Right lobe of liver (tissue), 4 donors: ENCODE results near the gene CLPTM1L.
A peak's percentile ranks its signal among the peaks of the same experiment; 100 is the strongest.

Source experiments
- CTCF ChIP-seq, 4 donors: fragments of 200-600 bp in 3 of 4; fragments of 450-650 bp in 1 of 4; IDR thresholded peaks; one replicate each; pipeline versions ENCODE4 v1.5.1 to v1.8.0; 2016 to 2022; ENCODE audit warnings: antibody characterized with exemption in 4 of 4, mild to moderate bottlenecking in 2 of 4
- POLR2A ChIP-seq: fragments of 450-650 bp; IDR thresholded peaks from one replicate; pipeline ENCODE4 v1.6.1; 2017; ENCODE audit warnings: antibody characterized with exemption, mild to moderate bottlenecking
- donor health status: DM: no; HTN: no; CAD: no.
- donor health status: DM: no; HTN: no; CAD: no.
- donor health status: DM: no; HTN: yes; CAD: no.

- TF ChIP-seq POLR2A, result peak; percentile 87
- TF ChIP-seq CTCF (IDR thresholded peaks at IDR 0.05), result no peak
Measured at GRCh38 chr5:1385395-1386273, 40.7 kb upstream of the CLPTM1L start.
